PFSK-1 (cell line): ENCODE data around the gene HOXA3.

Experiments
- FOXP2 ChIP-seq: optimal IDR thresholded peaks from 2 replicates; pipeline ENCODE3; 2011; ENCODE audit warnings: borderline replicate concordance, control low read depth, inconsistent platforms; ENCODE audit not compliant: insufficient read depth; ENCODE audit errors: extremely low read length, extremely low read depth
- POLR2AphosphoS5 ChIP-seq: IDR thresholded peaks from 2 replicates; pipeline ENCODE4 v1.6.1; 2012; ENCODE audit warnings: low read depth, mild to moderate bottlenecking, control low read depth, low read length, moderate library complexity
- SIN3A ChIP-seq: IDR thresholded peaks from 2 replicates; pipeline ENCODE4 v1.6.1; 2012; ENCODE audit warnings: mild to moderate bottlenecking, low read length, moderate library complexity, borderline replicate concordance; ENCODE audit not compliant: insufficient read depth
- TAF1 ChIP-seq: IDR thresholded peaks from 2 replicates; pipeline ENCODE4 v1.6.1; 2012; ENCODE audit warnings: low read length, control low read depth, borderline replicate concordance; ENCODE audit not compliant: insufficient read depth
- TF ChIP-seq, protein P1 (sequence below), 2 experiments: IDR thresholded peaks; 2 replicates each; pipeline versions ENCODE4 v1.6.1 to v1.8.0; 2011 to 2012; ENCODE audit warnings: low read depth in 2 of 2, low read length in 2 of 2, control low read depth in 1 of 2, inconsistent platforms in 1 of 2, mild to moderate bottlenecking in 1 of 2, moderate library complexity in 1 of 2; ENCODE audit not compliant: insufficient read depth in 1 of 2

DNA sequence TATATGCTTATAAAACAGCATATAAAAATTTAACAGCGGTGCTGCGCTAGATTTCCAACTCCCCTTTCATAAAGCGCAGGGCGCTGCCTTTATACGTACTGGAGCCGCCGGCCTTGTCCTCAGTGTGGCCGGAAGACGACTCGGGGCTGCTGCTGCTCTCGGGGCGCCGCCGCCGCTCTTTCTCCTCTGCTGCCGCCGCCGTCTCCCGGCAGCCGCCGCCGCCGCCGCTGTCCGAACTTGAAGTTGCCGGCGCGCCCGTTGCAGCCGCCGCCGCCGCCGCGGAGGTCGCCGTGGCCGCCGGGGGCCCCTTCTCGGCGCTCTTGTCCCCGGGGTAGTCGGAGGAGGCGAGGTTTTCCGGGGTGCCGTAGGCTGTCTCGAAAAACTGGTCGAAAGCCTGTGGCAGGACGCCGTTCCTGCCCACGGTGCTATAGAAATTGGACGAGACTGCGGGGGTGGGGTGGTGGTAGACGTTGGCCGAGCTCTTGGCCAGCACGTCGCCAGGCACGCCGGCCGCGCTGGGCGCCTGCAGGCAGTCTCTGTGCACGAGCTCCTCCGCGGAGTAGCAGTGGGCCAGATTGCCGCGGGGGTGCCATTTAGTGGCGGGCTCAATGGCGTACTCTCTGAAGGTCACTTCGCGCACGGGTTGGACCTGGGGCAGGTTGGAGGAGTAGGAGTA is 32.1 kb upstream of the HOXA3 start:
- TF ChIP-seq, protein P1, sequence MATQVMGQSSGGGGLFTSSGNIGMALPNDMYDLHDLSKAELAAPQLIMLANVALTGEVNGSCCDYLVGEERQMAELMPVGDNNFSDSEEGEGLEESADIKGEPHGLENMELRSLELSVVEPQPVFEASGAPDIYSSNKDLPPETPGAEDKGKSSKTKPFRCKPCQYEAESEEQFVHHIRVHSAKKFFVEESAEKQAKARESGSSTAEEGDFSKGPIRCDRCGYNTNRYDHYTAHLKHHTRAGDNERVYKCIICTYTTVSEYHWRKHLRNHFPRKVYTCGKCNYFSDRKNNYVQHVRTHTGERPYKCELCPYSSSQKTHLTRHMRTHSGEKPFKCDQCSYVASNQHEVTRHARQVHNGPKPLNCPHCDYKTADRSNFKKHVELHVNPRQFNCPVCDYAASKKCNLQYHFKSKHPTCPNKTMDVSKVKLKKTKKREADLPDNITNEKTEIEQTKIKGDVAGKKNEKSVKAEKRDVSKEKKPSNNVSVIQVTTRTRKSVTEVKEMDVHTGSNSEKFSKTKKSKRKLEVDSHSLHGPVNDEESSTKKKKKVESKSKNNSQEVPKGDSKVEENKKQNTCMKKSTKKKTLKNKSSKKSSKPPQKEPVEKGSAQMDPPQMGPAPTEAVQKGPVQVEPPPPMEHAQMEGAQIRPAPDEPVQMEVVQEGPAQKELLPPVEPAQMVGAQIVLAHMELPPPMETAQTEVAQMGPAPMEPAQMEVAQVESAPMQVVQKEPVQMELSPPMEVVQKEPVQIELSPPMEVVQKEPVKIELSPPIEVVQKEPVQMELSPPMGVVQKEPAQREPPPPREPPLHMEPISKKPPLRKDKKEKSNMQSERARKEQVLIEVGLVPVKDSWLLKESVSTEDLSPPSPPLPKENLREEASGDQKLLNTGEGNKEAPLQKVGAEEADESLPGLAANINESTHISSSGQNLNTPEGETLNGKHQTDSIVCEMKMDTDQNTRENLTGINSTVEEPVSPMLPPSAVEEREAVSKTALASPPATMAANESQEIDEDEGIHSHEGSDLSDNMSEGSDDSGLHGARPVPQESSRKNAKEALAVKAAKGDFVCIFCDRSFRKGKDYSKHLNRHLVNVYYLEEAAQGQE (IDR thresholded peaks at IDR 0.05; ENCODE audit: insufficient read depth in 1 of 2, low read depth in 2 of 2, low read length in 2 of 2): no peak
- TF ChIP-seq POLR2AphosphoS5 (no peak), SIN3A (no peak), TAF1 (no peak), FOXP2 (no peak)
